ENCODE measurements around the gene GAL3ST1.

DNA sequence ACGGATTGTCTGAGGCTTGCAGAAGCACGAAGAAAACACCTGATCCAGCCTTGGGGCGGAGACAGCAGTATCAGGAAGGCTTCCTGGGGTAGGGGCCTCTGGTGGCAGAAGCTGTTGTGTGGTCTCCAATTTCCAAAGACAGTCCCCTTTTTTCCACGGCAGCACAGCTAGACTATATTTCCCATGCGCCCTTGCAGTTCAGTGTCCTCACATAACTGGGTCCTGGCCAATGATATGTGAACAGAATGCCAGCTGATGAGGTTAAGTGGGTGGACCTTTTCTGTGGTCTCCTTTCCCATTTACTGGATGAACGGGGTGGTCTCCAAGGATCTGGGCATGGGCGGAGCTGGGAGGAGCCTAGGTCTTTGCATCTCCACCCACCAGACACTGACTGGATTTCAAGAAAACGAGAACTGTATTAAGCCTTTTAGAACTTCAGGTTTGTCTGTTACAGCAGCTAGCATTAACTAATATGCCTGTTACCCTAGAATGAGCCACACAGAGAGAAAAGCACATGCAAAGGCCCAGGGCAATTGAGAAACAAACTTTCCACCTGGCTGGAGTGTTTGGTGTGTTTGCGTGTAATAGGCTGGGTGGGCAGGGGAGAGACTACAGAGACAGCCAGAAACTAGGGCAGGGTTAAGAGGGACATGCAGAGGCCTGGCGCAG is 6.2 kb downstream of the GAL3ST1 start:
- TF ChIP-seq, protein P1, sequence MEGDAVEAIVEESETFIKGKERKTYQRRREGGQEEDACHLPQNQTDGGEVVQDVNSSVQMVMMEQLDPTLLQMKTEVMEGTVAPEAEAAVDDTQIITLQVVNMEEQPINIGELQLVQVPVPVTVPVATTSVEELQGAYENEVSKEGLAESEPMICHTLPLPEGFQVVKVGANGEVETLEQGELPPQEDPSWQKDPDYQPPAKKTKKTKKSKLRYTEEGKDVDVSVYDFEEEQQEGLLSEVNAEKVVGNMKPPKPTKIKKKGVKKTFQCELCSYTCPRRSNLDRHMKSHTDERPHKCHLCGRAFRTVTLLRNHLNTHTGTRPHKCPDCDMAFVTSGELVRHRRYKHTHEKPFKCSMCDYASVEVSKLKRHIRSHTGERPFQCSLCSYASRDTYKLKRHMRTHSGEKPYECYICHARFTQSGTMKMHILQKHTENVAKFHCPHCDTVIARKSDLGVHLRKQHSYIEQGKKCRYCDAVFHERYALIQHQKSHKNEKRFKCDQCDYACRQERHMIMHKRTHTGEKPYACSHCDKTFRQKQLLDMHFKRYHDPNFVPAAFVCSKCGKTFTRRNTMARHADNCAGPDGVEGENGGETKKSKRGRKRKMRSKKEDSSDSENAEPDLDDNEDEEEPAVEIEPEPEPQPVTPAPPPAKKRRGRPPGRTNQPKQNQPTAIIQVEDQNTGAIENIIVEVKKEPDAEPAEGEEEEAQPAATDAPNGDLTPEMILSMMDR (conservative IDR thresholded peaks at IDR 0.05; ENCODE audit: low read length), result no peak
- TF ChIP-seq EZH2phosphoT487 (IDR thresholded peaks at IDR 0.05; ENCODE audit: borderline replicate concordance, low read depth, low read length), result no peak
